Esophagus muscularis mucosa (tissue), 4 donors: ENCODE results near the gene RBM17. TPM values are rescaled to one million over a fixed set of nuclear protein-coding genes. Genes with fewer than 3 reads are reported as not detected.
A peak's percentile ranks its signal among the peaks of the same experiment; 100 is the strongest.

Experiments
- DNase-seq: peaks from one replicate; pipeline ENCODE4 v3.0.0-alpha.2; 2017; ENCODE audit errors: extremely low spot score
- H3K27ac ChIP-seq, 4 donors: fragments of 200-600 bp; sonication (generic); replicated peaks in 1 of 4; 1 replicate in 3 of 4; 2 replicates in 1 of 4; pipeline ENCODE4 v1.5.1; 2016 to 2019; ENCODE audit warnings: mild to moderate bottlenecking in 1 of 4
- H3K27me3 ChIP-seq, 4 donors: fragments of 200-600 bp; sonication (generic); one replicate each; pipeline versions ENCODE4 v1.5.1 to v1.6.0; 2016 to 2019
- H3K36me3 ChIP-seq, 4 donors: fragments of 200-600 bp; sonication (generic); one replicate each; pipeline ENCODE4 v1.5.1; 2016 to 2019
- H3K4me1 ChIP-seq, 4 donors: fragments of 200-600 bp; sonication (generic); one replicate each; pipeline ENCODE4 v1.5.1; 2016 to 2019
- H3K4me3 ChIP-seq, 4 donors: fragments of 200-600 bp; sonication (generic); 1 replicate in 2 of 4; 2 replicates in 2 of 4; pipeline ENCODE4 v1.5.1; 2016 to 2019; ENCODE audit warnings: mild to moderate bottlenecking in 4 of 4, moderate library complexity in 1 of 4
- H3K9me3 ChIP-seq, 4 donors: fragments of 200-600 bp; sonication (generic); 1 replicate in 3 of 4; 2 replicates in 1 of 4; pipeline ENCODE4 v1.5.1; 2016 to 2019
- EP300 ChIP-seq: sonication (generic); formaldehyde crosslinking; IDR thresholded peaks from one replicate; pipeline ENCODE4 v1.6.1; 2017; ENCODE audit warnings: antibody characterized with exemption
- POLR2A ChIP-seq: fragments of 450-650 bp; IDR thresholded peaks from one replicate; pipeline ENCODE4 v1.6.1; 2017; ENCODE audit warnings: antibody characterized with exemption, moderate library complexity, mild to moderate bottlenecking, low read depth
- POLR2AphosphoS5 ChIP-seq, 2 donors: sonication (generic); formaldehyde crosslinking; IDR thresholded peaks; one replicate each; pipeline ENCODE4 v1.6.1; 2017; ENCODE audit warnings: antibody characterized with exemption in 2 of 2
- WGBS: methylation state at CpG from one replicate; pipeline ENCODE4 v1.1.5; 2018; 5-methylcytosine and 5-hydroxymethylcytosine counted together
- intact Hi-C: fragments of 100-400 bp; cut with DNase I; formaldehyde crosslinking; loops from one replicate; pipeline ENCODE4 v1.15.1; 2023
- total RNA-seq, 4 donors: library from RNA; depleted of rRNA; stranded (reverse); fragments of >200 nt; gene quantifications; one replicate each; pipeline versions ENCODE4 v1.1.0 to v1.2.1, GENCODE V29; 2016
- TF ChIP-seq, protein P1 (sequence below), 3 experiments: fragments of 200-600 bp in 2 of 3; fragments of 450-650 bp in 1 of 3; sonication (generic) in 2 of 3; IDR thresholded peaks; one replicate each; pipeline ENCODE4 v1.5.1; 2017 to 2019; ENCODE audit warnings: antibody characterized with exemption in 3 of 3, mild to moderate bottlenecking in 2 of 3, moderate library complexity in 1 of 3

RBM17 gene
- total RNA-seq, 4 donors from 2014 or later = 48.5 to 72.9 (median 59.5) TPM

DNA sequence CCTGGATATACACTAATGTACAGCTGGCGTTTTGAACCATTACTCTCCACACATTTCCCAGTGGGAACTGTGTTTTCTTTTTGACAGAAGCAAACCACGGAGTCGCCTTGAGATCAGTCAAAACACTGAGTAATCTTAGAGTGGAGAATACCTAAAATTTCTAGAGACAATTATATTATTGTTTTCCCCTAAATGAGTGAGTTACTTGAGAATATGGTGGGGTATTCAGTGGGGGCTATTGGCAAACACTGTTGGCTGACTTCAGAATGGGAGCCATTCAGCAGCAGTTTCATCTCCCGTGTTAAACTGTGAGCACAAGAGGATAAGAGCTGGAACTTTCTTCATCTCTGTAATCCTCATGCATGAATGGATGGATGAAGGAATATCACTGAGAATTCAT lies 32.9 kb upstream of the RBM17 start:
- no peak overlapping the region for H3K27ac ChIP-seq
- peaks cover 26 to 51% (median 34%) of the 10 kb centered on the region in 4 donors for H3K4me1 ChIP-seq
- WGBS = 70% methylated on average over 4 of the region's 4 CpGs
- peak; percentile 45 for DNase-seq
- intact Hi-C loops = no loop called here
- H3K9me3 ChIP-seq = no peaks in the 10 kb centered on the region
- peaks cover 0 to 4% (median 0%) of the 10 kb centered on the region in 4 donors for H3K27me3 ChIP-seq
- H3K4me3 ChIP-seq = no peak overlapping the region
- TF ChIP-seq POLR2A (no peak), EP300 (no peak), POLR2AphosphoS5 (IDR thresholded peaks at IDR 0.05) (no peak)
- TF ChIP-seq, protein P1, sequence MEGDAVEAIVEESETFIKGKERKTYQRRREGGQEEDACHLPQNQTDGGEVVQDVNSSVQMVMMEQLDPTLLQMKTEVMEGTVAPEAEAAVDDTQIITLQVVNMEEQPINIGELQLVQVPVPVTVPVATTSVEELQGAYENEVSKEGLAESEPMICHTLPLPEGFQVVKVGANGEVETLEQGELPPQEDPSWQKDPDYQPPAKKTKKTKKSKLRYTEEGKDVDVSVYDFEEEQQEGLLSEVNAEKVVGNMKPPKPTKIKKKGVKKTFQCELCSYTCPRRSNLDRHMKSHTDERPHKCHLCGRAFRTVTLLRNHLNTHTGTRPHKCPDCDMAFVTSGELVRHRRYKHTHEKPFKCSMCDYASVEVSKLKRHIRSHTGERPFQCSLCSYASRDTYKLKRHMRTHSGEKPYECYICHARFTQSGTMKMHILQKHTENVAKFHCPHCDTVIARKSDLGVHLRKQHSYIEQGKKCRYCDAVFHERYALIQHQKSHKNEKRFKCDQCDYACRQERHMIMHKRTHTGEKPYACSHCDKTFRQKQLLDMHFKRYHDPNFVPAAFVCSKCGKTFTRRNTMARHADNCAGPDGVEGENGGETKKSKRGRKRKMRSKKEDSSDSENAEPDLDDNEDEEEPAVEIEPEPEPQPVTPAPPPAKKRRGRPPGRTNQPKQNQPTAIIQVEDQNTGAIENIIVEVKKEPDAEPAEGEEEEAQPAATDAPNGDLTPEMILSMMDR (IDR thresholded peaks at IDR 0.05) = no peak
- no peaks in the 10 kb centered on the region for H3K36me3 ChIP-seq

DNA sequence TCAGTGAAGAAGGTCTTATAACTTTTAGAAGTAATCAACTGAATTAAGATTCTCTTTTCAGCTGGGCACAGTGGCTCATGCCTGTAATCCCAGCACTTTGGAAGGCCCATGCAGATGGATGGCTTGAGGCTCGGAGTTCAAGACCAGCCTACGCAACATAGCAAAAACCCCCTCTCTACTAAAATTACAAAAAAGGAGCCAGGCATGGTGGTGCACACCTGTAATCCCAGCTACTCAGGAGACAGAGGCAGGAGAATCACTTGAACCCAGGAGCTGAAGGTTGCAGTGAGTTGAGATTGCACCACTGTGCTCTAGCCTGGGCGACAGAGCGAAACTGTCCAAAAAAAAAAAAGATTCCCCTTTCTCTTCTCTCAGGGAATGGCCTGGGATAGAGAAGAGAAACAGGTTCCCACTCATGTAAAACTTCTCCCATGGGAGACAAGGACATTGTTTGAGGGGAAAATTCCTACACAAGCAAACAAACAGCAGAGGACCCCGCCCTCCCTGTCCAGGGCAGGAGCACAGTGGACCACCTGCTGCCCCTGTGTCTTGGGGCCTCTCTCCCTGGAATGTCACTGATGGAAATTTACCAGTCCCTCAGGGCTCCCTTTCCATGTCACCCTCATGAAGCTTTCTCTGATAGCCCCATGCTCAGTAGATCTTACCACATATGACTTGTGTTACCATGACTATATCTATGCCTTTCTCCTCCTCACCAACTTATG lies 32.3 kb upstream of the RBM17 start:
- H3K4me3 ChIP-seq = no peak overlapping the region
- TF ChIP-seq POLR2A (no peak), POLR2AphosphoS5 (IDR thresholded peaks at IDR 0.05) (no peak), EP300 (no peak)
- TF ChIP-seq, protein P1 (IDR thresholded peaks at IDR 0.05) = no peak
- no peaks in the 10 kb centered on the region for H3K9me3 ChIP-seq
- H3K36me3 ChIP-seq = no peaks in the 10 kb centered on the region
- H3K4me1 ChIP-seq = peaks cover 21 to 44% (median 28%) of the 10 kb centered on the region in 4 donors
- peak overlapping the region in 1 of 4 donors; percentile 44 for H3K27ac ChIP-seq
- 94% methylated on average over 5 of the region's 5 CpGs for WGBS
- intact Hi-C loops = no loop called here
- DNase-seq = peak; percentile 12
- H3K27me3 ChIP-seq = peaks cover 0 to 4% (median 0%) of the 10 kb centered on the region in 4 donors

DNA sequence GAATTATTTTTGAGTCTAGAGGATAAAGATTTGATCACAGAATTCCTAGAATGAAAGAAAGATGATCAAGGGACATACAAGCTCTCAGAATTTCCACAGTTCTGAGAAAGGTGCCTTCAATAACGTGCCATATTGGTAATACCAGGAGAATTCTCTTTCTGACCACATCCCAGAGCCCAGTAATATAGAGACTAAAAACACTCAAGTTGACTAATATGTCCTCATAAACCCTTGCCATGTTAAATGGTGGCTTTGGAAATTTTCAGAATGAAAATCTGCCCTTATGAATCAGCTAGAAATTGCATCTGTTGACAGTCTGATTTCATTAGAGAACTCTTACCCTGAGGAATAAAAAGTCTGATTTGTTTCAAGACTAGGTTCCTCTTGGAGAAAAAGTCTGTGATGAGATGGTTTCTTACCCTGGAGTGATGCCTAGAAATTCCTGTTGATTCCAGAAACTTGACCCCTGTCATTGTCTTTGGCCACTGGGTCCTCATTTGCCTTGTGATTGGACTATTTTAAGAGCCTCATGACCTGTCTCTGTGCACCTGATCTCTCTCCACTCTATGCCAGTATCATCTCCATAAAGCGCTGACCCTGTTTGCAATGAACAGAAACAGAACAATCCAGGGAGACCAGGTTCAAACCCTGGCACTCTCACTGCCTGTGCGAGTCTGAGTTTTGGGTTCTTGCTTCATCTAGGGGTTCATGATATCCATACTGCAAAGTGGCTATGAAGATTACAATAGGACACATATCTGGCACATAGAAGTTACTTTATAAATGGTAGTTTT lies 30.0 kb upstream of the RBM17 start:
- no peak for TF ChIP-seq POLR2AphosphoS5 (IDR thresholded peaks at IDR 0.05)
- TF ChIP-seq POLR2A = no peak
- no peak for TF ChIP-seq EP300
- TF ChIP-seq, protein P1 (IDR thresholded peaks at IDR 0.05) = no peak
- H3K27ac ChIP-seq = no peak overlapping the region
- DNase-seq = no peak
- no peaks in the 10 kb centered on the region for H3K9me3 ChIP-seq
- H3K27me3 ChIP-seq = peaks cover 0 to 4% (median 0%) of the 10 kb centered on the region in 4 donors
- WGBS = 97% methylated on average over 3 of the region's 3 CpGs
- H3K4me1 ChIP-seq = peaks cover 8 to 21% (median 11%) of the 10 kb centered on the region in 4 donors
- no peaks in the 10 kb centered on the region for H3K36me3 ChIP-seq
- intact Hi-C loops = no loop called here
- no peak overlapping the region for H3K4me3 ChIP-seq

DNA sequence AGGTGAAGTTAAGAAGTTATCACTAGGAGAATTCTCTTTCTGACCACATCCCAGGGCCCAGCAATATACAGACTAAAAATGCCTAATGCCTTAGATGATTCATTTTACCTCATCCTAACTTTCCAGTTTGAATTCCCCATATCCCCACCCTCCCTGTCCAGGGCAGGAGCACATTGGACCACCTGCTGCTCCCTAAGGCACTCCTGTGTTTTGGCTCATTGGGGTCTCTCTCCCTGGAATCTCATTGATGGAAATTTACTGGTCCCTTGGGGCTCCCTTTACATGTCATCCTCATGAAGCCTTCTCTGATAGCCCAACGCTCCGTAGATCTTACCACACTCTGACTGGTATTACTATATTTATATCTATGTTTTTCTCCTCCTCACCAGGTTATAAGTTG lies 29.3 kb upstream of the RBM17 start:
- Histone ChIP-seq H3K4me3 (no peak overlapping the region), H3K27ac (no peak overlapping the region), H3K36me3 (no peaks in the 10 kb centered on the region), H3K4me1 (peaks cover 4 to 17% (median 9%) of the 10 kb centered on the region in 4 donors), H3K27me3 (peaks cover 0 to 4% (median 0%) of the 10 kb centered on the region in 4 donors), H3K9me3 (no peaks in the 10 kb centered on the region)
- intact Hi-C loops = no loop called here
- TF ChIP-seq EP300 (no peak), POLR2AphosphoS5 (IDR thresholded peaks at IDR 0.05) (no peak), POLR2A (no peak)
- TF ChIP-seq, protein P1 (IDR thresholded peaks at IDR 0.05) = no peak
- 95% methylated on average over 2 of the region's 2 CpGs for WGBS
- DNase-seq = no peak
